Measurements from ENCODE around the gene SLC44A4.

SLC44A4 gene

DNA sequence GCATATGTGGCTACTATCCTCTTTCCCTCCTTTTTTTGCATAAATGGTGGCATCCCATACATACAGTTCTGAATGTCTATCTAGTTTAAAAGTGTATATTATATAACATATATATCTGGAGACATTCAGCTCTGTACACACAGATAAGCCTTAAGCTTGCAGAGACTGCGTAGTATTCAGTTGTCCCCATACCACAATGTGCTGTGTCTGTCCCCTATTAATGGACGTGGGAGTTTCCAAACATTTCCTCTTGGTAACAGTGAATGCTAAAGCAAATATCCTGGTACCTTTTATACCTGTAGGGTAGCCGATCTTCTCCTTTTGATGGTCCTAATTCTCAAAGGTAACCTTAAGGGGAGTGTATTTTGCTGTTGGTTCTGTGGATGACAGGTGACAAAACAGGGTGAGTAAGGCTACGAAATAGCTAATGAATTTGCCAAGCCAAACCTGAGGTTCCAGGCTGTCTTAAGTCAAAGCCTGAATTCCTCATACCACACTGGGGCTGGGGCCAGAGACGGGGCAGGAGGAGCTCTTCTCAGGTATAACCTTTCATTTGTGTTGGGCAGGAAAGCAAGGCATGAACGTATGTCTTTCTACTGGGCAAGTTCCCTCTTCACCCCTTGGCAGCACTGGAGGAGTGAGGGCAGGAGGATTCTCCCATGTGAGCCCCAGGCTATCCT lies 41.0 kb upstream of the SLC44A4 start:
- H3K9ac ChIP-seq (ENCODE audit: low read length) = no peak overlapping the region
- H3K9me2 ChIP-seq (ENCODE audit: low read depth, low read length) = no peaks in the 10 kb centered on the region
- no peaks in the 10 kb centered on the region for H3F3A ChIP-seq (ENCODE audit: insufficient read depth, low read length)
- no peaks in the 10 kb centered on the region for H3K9me3 ChIP-seq (ENCODE audit: low read length)
- no peak overlapping the region for H3K27ac ChIP-seq (ENCODE audit: low read depth, low read length, poor library complexity, severe bottlenecking)
- no peak overlapping the region for H3K4me2 ChIP-seq (ENCODE audit: low read length)
- no peaks in the 10 kb centered on the region for H3K79me2 ChIP-seq (ENCODE audit: insufficient read depth, low read length)
- no peaks in the 10 kb centered on the region for H4K20me1 ChIP-seq (ENCODE audit: insufficient read depth, low read length)
- no peaks in the 10 kb centered on the region for H3K27me3 ChIP-seq (ENCODE audit: insufficient read depth, low read length)
- H3K36me3 ChIP-seq (ENCODE audit: insufficient read depth, low read length) = no peaks in the 10 kb centered on the region
- H3K4me1 ChIP-seq (ENCODE audit: insufficient read depth, low read length, severe bottlenecking) = no peaks in the 10 kb centered on the region
- H3K4me3 ChIP-seq (ENCODE audit: low read depth, low read length, poor library complexity, severe bottlenecking) = no peak overlapping the region
- TF ChIP-seq, protein P1, sequence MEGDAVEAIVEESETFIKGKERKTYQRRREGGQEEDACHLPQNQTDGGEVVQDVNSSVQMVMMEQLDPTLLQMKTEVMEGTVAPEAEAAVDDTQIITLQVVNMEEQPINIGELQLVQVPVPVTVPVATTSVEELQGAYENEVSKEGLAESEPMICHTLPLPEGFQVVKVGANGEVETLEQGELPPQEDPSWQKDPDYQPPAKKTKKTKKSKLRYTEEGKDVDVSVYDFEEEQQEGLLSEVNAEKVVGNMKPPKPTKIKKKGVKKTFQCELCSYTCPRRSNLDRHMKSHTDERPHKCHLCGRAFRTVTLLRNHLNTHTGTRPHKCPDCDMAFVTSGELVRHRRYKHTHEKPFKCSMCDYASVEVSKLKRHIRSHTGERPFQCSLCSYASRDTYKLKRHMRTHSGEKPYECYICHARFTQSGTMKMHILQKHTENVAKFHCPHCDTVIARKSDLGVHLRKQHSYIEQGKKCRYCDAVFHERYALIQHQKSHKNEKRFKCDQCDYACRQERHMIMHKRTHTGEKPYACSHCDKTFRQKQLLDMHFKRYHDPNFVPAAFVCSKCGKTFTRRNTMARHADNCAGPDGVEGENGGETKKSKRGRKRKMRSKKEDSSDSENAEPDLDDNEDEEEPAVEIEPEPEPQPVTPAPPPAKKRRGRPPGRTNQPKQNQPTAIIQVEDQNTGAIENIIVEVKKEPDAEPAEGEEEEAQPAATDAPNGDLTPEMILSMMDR (IDR thresholded peaks at IDR 0.05; ENCODE audit: low read length) = no peak
- no peak for TF ChIP-seq EZH2 (IDR thresholded peaks at IDR 0.05; ENCODE audit: borderline replicate concordance, low read length)
- no peak overlapping the region for H2AFZ ChIP-seq (ENCODE audit: low read length)

DNA sequence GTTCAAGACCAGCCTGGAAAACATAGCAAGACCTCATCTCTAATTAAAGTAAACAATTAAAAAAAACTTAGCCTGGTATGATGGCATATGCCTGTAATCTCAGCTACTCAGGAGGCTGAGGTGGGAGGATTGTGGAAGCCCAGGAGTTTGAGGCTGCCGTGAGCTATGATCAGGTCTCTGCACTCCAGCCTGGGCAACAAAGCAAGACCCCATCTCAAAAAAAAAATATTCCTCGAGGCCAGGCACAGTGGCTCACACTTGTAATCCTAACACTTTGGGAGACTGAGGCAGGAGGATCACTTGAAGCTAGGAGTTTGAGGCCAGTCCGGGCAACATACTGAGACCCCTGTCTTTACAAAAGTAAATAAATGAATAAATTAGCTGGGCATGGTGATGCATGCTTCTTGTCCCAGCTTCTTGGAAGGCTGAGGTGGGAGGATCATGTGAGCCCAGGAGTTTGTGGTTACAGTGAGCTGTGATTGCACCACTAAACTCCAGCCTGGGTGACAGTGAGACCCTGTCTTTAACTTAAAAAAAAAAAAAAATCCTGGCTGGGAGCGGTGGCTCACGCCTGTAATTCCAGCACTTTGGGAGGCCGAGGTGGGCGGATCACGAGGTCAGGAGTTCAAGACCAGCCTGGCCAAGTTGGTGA lies 39.4 kb upstream of the SLC44A4 start:
- Histone ChIP-seq H3K4me1 (ENCODE audit: insufficient read depth, low read length, severe bottlenecking) (no peaks in the 10 kb centered on the region), H3K36me3 (ENCODE audit: insufficient read depth, low read length) (no peaks in the 10 kb centered on the region), H3K4me2 (ENCODE audit: low read length) (no peak overlapping the region), H2AFZ (ENCODE audit: low read length) (no peak overlapping the region), H3K27ac (ENCODE audit: low read depth, low read length, poor library complexity, severe bottlenecking) (no peak overlapping the region), H3F3A (ENCODE audit: insufficient read depth, low read length) (no peaks in the 10 kb centered on the region), H3K9me2 (ENCODE audit: low read depth, low read length) (no peaks in the 10 kb centered on the region), H3K27me3 (ENCODE audit: insufficient read depth, low read length) (no peaks in the 10 kb centered on the region), H3K9ac (ENCODE audit: low read length) (no peak overlapping the region), H4K20me1 (ENCODE audit: insufficient read depth, low read length) (no peaks in the 10 kb centered on the region), H3K9me3 (ENCODE audit: low read length) (no peaks in the 10 kb centered on the region), H3K79me2 (ENCODE audit: insufficient read depth, low read length) (no peaks in the 10 kb centered on the region), H3K4me3 (ENCODE audit: low read depth, low read length, poor library complexity, severe bottlenecking) (no peak overlapping the region)
- TF ChIP-seq EZH2 (IDR thresholded peaks at IDR 0.05; ENCODE audit: borderline replicate concordance, low read length) = no peak
- TF ChIP-seq, protein P1 (IDR thresholded peaks at IDR 0.05; ENCODE audit: low read length) = no peak

DNA sequence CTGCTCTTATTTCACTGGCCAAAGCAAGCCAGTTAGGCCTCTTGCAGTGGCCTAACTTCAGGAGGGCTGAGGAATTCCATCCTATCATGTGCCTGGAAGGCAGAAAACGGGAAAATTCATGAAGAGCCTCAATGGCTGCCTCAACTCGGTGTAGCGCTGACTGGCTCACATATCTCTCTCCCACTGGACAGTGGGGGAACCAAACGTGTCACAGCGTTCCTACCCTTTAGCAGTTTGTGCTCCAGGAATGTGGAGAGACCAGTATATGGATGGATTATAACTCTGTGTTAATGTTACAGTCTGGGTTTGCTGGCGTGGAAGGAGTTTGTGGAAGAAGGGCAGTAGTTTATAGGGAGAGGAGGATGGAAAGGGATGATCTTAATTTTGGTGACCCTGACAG lies 37.0 kb upstream of the SLC44A4 start:
- Histone ChIP-seq H3K4me3 (ENCODE audit: low read depth, low read length, poor library complexity, severe bottlenecking) (no peak overlapping the region), H3K27me3 (ENCODE audit: insufficient read depth, low read length) (no peaks in the 10 kb centered on the region), H3K9me2 (ENCODE audit: low read depth, low read length) (no peaks in the 10 kb centered on the region), H3K4me2 (ENCODE audit: low read length) (no peak overlapping the region), H3F3A (ENCODE audit: insufficient read depth, low read length) (no peaks in the 10 kb centered on the region), H3K4me1 (ENCODE audit: insufficient read depth, low read length, severe bottlenecking) (no peaks in the 10 kb centered on the region), H2AFZ (ENCODE audit: low read length) (no peak overlapping the region), H3K9ac (ENCODE audit: low read length) (no peak overlapping the region), H4K20me1 (ENCODE audit: insufficient read depth, low read length) (no peaks in the 10 kb centered on the region), H3K79me2 (ENCODE audit: insufficient read depth, low read length) (no peaks in the 10 kb centered on the region), H3K36me3 (ENCODE audit: insufficient read depth, low read length) (no peaks in the 10 kb centered on the region), H3K9me3 (ENCODE audit: low read length) (no peaks in the 10 kb centered on the region), H3K27ac (ENCODE audit: low read depth, low read length, poor library complexity, severe bottlenecking) (no peak overlapping the region)
- TF ChIP-seq EZH2 (IDR thresholded peaks at IDR 0.05; ENCODE audit: borderline replicate concordance, low read length) = no peak
- TF ChIP-seq, protein P1 (IDR thresholded peaks at IDR 0.05; ENCODE audit: low read length) = no peak

Measured in OCI-LY1 (cell line).